Cardiac fibroblast (primary cell): ENCODE data around the gene CD80.

Source experiments
- DNase-seq, 2 donors: peaks; one replicate each; pipeline versions ENCODE4 v3.0.0 to v3.0.0-alpha.2; 2010; ENCODE audit warnings: low read depth in 2 of 2
- H3K4me3 ChIP-seq, 2 donors: replicated peaks in 1 of 2; 1 replicate in 1 of 2; 2 replicates in 1 of 2; pipeline ENCODE4 v1.5.1; 2011; ENCODE audit warnings: low read depth in 2 of 2, low read length in 2 of 2, mild to moderate bottlenecking in 2 of 2, moderate library complexity in 1 of 2
- CTCF ChIP-seq: IDR thresholded peaks from one replicate; pipeline ENCODE4 v1.5.1; 2011; ENCODE audit warnings: low read depth, mild to moderate bottlenecking, low read length, inconsistent platforms

The CD80 gene

GRCh38 chr3:119559441-119559963, at the start of gene CD80:
Gene CD80 (minus strand): TSS chr3:119559614. CDS start chr3:119557728, 1,886 bp downstream.
- TF ChIP-seq CTCF, result peak; percentile 48
- peak; percentile 61 to 64 for DNase-seq
- no peak within 1 kb of the TSS for H3K4me3 ChIP-seq

GRCh38 chr3:119608405-119609000, 49.1 kb upstream of the CD80 start:
- no peak for DNase-seq
- TF ChIP-seq CTCF, result no peak
- H3K4me3 ChIP-seq, result no peak overlapping the region

GRCh38 chr3:119604878-119605277, 45.5 kb upstream of the CD80 start:
- DNase-seq, result peak; percentile 47 to 68
- no peak for TF ChIP-seq CTCF
- no peak overlapping the region for H3K4me3 ChIP-seq

- TF ChIP-seq CTCF, result no peak
- DNase-seq, result no peak
These were observed 43.3 kb upstream of the CD80 start for GRCh38 chr3:119602676-119603075.

GRCh38 chr3:119601154-119601553, 41.7 kb upstream of the CD80 start:
- no peak for DNase-seq
- H3K4me3 ChIP-seq, result no peak overlapping the region
- TF ChIP-seq CTCF, result no peak

More at GRCh38 chr3:119602676-119603075, 43.3 kb upstream of the CD80 start:
- H3K4me3 ChIP-seq, result no peak overlapping the region

GRCh38 chr3:119600732-119601131, 41.3 kb upstream of the CD80 start:
- TF ChIP-seq CTCF, result peak; percentile 34
- no peak overlapping the region for H3K4me3 ChIP-seq
- no peak for DNase-seq
